OCI-LY3 (cell line): ENCODE data around the gene CUX1.

Experiments
- EZH2phosphoT487 ChIP-seq: fragments of 200-600 bp; shearing (Covaris generic); IDR thresholded peaks from 2 replicates; pipeline ENCODE4 v1.6.1; 2018; ENCODE audit warnings: antibody characterized with exemption, mixed run types, low read depth
- TF ChIP-seq, protein P1 (sequence below): fragments of 200-600, 300-600 bp; sonication (generic); IDR thresholded peaks from 2 replicates; pipeline ENCODE4 v1.5.1; 2014; ENCODE audit warnings: antibody characterized with exemption, low read length, low read depth

DNA sequence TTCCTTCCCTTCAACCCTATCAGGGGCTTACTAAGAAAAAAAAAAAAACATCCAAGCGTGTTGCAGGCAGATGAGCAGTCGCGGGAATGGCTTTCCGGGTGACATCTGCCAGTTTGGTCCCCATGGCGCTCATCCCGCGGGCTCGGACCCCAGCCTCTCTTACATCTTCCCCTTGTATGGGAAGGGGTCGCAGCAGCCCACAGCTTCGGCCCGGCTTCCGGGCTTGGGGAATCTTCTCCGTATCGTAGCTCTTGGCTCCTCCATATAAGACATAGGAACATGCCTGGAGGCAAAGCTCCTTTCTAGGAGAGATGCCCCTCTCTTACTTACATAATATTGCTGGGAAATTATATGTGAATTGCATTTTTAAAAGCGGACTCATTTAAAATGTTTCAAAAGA lies 99.5 kb downstream of the CUX1 start:
- TF ChIP-seq, protein P1, sequence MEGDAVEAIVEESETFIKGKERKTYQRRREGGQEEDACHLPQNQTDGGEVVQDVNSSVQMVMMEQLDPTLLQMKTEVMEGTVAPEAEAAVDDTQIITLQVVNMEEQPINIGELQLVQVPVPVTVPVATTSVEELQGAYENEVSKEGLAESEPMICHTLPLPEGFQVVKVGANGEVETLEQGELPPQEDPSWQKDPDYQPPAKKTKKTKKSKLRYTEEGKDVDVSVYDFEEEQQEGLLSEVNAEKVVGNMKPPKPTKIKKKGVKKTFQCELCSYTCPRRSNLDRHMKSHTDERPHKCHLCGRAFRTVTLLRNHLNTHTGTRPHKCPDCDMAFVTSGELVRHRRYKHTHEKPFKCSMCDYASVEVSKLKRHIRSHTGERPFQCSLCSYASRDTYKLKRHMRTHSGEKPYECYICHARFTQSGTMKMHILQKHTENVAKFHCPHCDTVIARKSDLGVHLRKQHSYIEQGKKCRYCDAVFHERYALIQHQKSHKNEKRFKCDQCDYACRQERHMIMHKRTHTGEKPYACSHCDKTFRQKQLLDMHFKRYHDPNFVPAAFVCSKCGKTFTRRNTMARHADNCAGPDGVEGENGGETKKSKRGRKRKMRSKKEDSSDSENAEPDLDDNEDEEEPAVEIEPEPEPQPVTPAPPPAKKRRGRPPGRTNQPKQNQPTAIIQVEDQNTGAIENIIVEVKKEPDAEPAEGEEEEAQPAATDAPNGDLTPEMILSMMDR, result no peak
- TF ChIP-seq EZH2phosphoT487, result no peak
